ENCODE results near the gene C4B.
"Not testable (repeated sequence)": the region's sequence is repeated elsewhere in the genome, so short reads cannot be mapped to it uniquely, and the experiment has no call there.

The C4B gene

GRCh38 chr6:32056254-32056653 is 41.7 kb downstream of the C4B start:
- DNase-seq = peak; percentile 14

- peak; percentile 13 for DNase-seq
These were observed 43.4 kb downstream of the C4B start for GRCh38 chr6:32057966-32058365.

- peak; percentile 63 for DNase-seq
These were observed 43.9 kb downstream of the C4B start for GRCh38 chr6:32058511-32058963.

GRCh38 chr6:32060966-32061655 is 46.5 kb downstream of the C4B start:
- peak; percentile 12 for DNase-seq

- DNase-seq = no peak
These were observed 50.1 kb downstream of the C4B start for GRCh38 chr6:32064706-32065105.

- not testable (repeated sequence) for DNase-seq
These were observed 52.9 kb downstream of the C4B start for GRCh38 chr6:32067521-32067920.

- DNase-seq = not testable (repeated sequence)
These were observed 53.7 kb downstream of the C4B start for GRCh38 chr6:32068315-32068714.

- DNase-seq = no peak
These were observed 54.3 kb downstream of the C4B start for GRCh38 chr6:32068867-32069266.

GRCh38 chr6:32069460-32069859 is 54.9 kb downstream of the C4B start:
- peak; percentile 20 for DNase-seq

- peak; percentile 10 for DNase-seq
These were observed 55.4 kb downstream of the C4B start for GRCh38 chr6:32069878-32070515.

- peak; percentile 86 for DNase-seq
These were observed 56.4 kb downstream of the C4B start for GRCh38 chr6:32070814-32071543.

- peak; percentile 57 for DNase-seq
These were observed 58.5 kb downstream of the C4B start for GRCh38 chr6:32073101-32073500.

- DNase-seq = peak; percentile 19
These were observed 59.0 kb downstream of the C4B start for GRCh38 chr6:32073613-32074012.

- DNase-seq = peak; percentile 29
These were observed 60.5 kb downstream of the C4B start for GRCh38 chr6:32074996-32075532.

GRCh38 chr6:32075781-32076180 is 61.2 kb downstream of the C4B start:
- peak; percentile 19 for DNase-seq

GRCh38 chr6:32076321-32076809 is 61.8 kb downstream of the C4B start:
- DNase-seq = peak; percentile 82

GRCh38 chr6:32079566-32080290 is 65.1 kb downstream of the C4B start:
- no peak for DNase-seq

- peak; percentile 91 for DNase-seq
These were observed 66.8 kb downstream of the C4B start for GRCh38 chr6:32081168-32081990.

GRCh38 chr6:32082478-32082877 is 67.9 kb downstream of the C4B start:
- peak; percentile 62 for DNase-seq

GRCh38 chr6:32082935-32083334 is 68.3 kb downstream of the C4B start:
- peak; percentile 46 for DNase-seq
